DMS 273 (cell line): ENCODE results near the gene LIN52.
"Not testable (repeated sequence)": the region's sequence is repeated elsewhere in the genome, so short reads cannot be mapped to it uniquely, and the experiment has no call there.

Experiments used
- DNase-seq: peaks from one replicate; lab custom pipeline; 2025; ENCODE audit not compliant: unreplicated experiment; lab: John Stamatoyannopoulos, UW

The LIN52 gene

GRCh38 chr14:74105381-74105780 is 20.6 kb downstream of the LIN52 start:
- DNase-seq = no peak

GRCh38 chr14:74109369-74109768 is 24.6 kb downstream of the LIN52 start:
- DNase-seq = no peak

- peak; percentile 73 for DNase-seq
Observed at GRCh38 chr14:74111395-74112216, 26.9 kb downstream of the LIN52 start.

- not testable (repeated sequence) for DNase-seq
Observed at GRCh38 chr14:74125487-74125886, 40.7 kb downstream of the LIN52 start.

- DNase-seq = no peak
Observed at GRCh38 chr14:74126315-74127013, 41.7 kb downstream of the LIN52 start.

GRCh38 chr14:74127634-74128033 is 42.9 kb downstream of the LIN52 start:
- no peak for DNase-seq

- DNase-seq = no peak
Observed at GRCh38 chr14:74133833-74134481, 49.2 kb downstream of the LIN52 start.

GRCh38 chr14:74134484-74134883 is 49.7 kb downstream of the LIN52 start:
- no peak for DNase-seq

- peak; percentile 8 for DNase-seq
Observed at GRCh38 chr14:74135426-74135825, 50.7 kb downstream of the LIN52 start.

GRCh38 chr14:74140374-74140850 is 55.7 kb downstream of the LIN52 start:
- peak; percentile 89 for DNase-seq

GRCh38 chr14:74141703-74142102 is 56.9 kb downstream of the LIN52 start:
- no peak for DNase-seq

GRCh38 chr14:74142523-74142922 is 57.8 kb downstream of the LIN52 start:
- DNase-seq = no peak

GRCh38 chr14:74144789-74145188 is 60.0 kb downstream of the LIN52 start:
- no peak for DNase-seq

GRCh38 chr14:74147571-74147970 is 62.8 kb downstream of the LIN52 start:
- no peak for DNase-seq

- DNase-seq = no peak
Observed at GRCh38 chr14:74148705-74149104, 63.9 kb downstream of the LIN52 start.

GRCh38 chr14:74155287-74155686 is 70.5 kb downstream of the LIN52 start:
- DNase-seq = no peak

- DNase-seq = no peak
Observed at GRCh38 chr14:74155749-74156148, 71.0 kb downstream of the LIN52 start.

GRCh38 chr14:74160763-74161162 is 76.0 kb downstream of the LIN52 start:
- DNase-seq = no peak

GRCh38 chr14:74161526-74162158 is 76.9 kb downstream of the LIN52 start:
- peak; percentile 9 for DNase-seq

- DNase-seq = peak; percentile 23
Observed at GRCh38 chr14:74169906-74170305, 85.2 kb downstream of the LIN52 start.

GRCh38 chr14:74176400-74176793 is 91.6 kb downstream of the LIN52 start:
- DNase-seq = no peak
